Fibroblast of lung (primary cell): ENCODE results near the gene NRTN. TPM values are rescaled to one million over a fixed set of nuclear protein-coding genes. Genes with fewer than 3 reads are reported as not detected.

Experiments used
- DNase-seq, 2 donors: peaks; one replicate each; pipeline versions ENCODE4 v3.0.0 to v3.0.0-alpha.2; 2010; ENCODE audit warnings: low read depth in 2 of 2
- H2AFZ ChIP-seq: 2 replicates; pipeline ENCODE4 v1.5.1; 2012; ENCODE audit warnings: low read length, control low read depth, inconsistent platforms
- H3K27ac ChIP-seq: 2 replicates; pipeline ENCODE4 v1.5.1; 2011; ENCODE audit warnings: low read length, control low read depth; ENCODE audit not compliant: insufficient read depth
- H3K27me3 ChIP-seq: 2 replicates; pipeline ENCODE4 v1.5.1; 2011; ENCODE audit warnings: mild to moderate bottlenecking, low read length; ENCODE audit not compliant: control insufficient read depth, insufficient read depth
- H3K36me3 ChIP-seq: 2 replicates; pipeline ENCODE4 v1.5.1; 2011; ENCODE audit warnings: low read length; ENCODE audit not compliant: control insufficient read depth, insufficient read depth
- H3K4me1 ChIP-seq: 2 replicates; pipeline ENCODE4 v1.5.1; 2011; ENCODE audit warnings: low read length; ENCODE audit not compliant: control insufficient read depth, insufficient read depth; ENCODE audit errors: extremely low read depth
- H3K4me2 ChIP-seq: 2 replicates; pipeline ENCODE4 v1.5.1; 2011; ENCODE audit warnings: low read length, control low read depth; ENCODE audit not compliant: insufficient read depth; ENCODE audit errors: extremely low read depth
- H3K4me3 ChIP-seq, 4 experiments: fragments of 200-600 bp in 1 of 4; sonication (generic) in 1 of 4; replicated peaks in 1 of 4; 2 replicates each; pipeline ENCODE4 v1.5.1; 2011 to 2016; ENCODE audit warnings: low read length in 4 of 4, low read depth in 3 of 4, mild to moderate bottlenecking in 3 of 4, control low read depth in 2 of 4, inconsistent platforms in 1 of 4, mixed read lengths in 1 of 4; ENCODE audit not compliant: insufficient read depth in 1 of 4; ENCODE audit errors: control extremely low read depth in 1 of 4
- H3K79me2 ChIP-seq: 2 replicates; pipeline ENCODE4 v1.5.1; 2012; ENCODE audit warnings: mild to moderate bottlenecking, low read length, inconsistent platforms; ENCODE audit not compliant: control insufficient read depth, insufficient read depth
- H3K9ac ChIP-seq: 2 replicates; pipeline ENCODE4 v1.5.1; 2011; ENCODE audit warnings: mild to moderate bottlenecking, low read length, control low read depth; ENCODE audit not compliant: insufficient read depth
- H3K9me3 ChIP-seq: 2 replicates; pipeline ENCODE4 v1.5.1; 2012; ENCODE audit warnings: low read depth, low read length; ENCODE audit not compliant: control insufficient read depth, insufficient read depth
- H4K20me1 ChIP-seq: 2 replicates; pipeline ENCODE4 v1.5.1; 2011; ENCODE audit warnings: low read length; ENCODE audit not compliant: control insufficient read depth, insufficient read depth; ENCODE audit errors: extremely low read depth
- CTCF ChIP-seq, 2 donors: IDR thresholded peaks in 1 of 2; conservative IDR thresholded peaks in 1 of 2; 1 replicate in 1 of 2; 2 replicates in 1 of 2; pipeline ENCODE4 v1.5.1; 2011 to 2012; ENCODE audit warnings: low read length in 2 of 2, control low read depth in 1 of 2, inconsistent platforms in 1 of 2, low read depth in 1 of 2, mild to moderate bottlenecking in 1 of 2
- EZH2 ChIP-seq: IDR thresholded peaks from 2 replicates; pipeline ENCODE4 v1.5.1; 2012; ENCODE audit warnings: low read length, control low read depth, mild to moderate bottlenecking; ENCODE audit errors: missing control alignments
- polyA plus RNA-seq, 2 donors: library from polyadenylated mRNA; depleted of rRNA in 1 of 2; stranded (reverse) in 1 of 2; unstranded in 1 of 2; fragments of >200 nt; gene quantifications; 2 replicates each; pipeline ENCODE4 v1.2.1, GENCODE V29; 2011 to 2012; ENCODE audit warnings: missing spikeins in 1 of 2
- total RNA-seq: library from RNA; depleted of rRNA; stranded (reverse); fragments of >200 nt; gene quantifications from 2 replicates; pipeline ENCODE4 v1.2.1, GENCODE V29; 2014

NRTN gene
- total and polyA plus RNA-seq, 2 donors (not counting 1 experiment from before 2014, with no cell fraction given) = 0.11 to 0.50 TPM

- peak in 1 of 2 donors; percentile 31 for DNase-seq
- Histone ChIP-seq H3K27ac (no peak overlapping the region), H3K4me2 (no peak overlapping the region), H3K9ac (no peak overlapping the region), H3K79me2 (no peaks in the 10 kb centered on the region), H4K20me1 (no peaks in the 10 kb centered on the region), H3K36me3 (no peaks in the 10 kb centered on the region), H2AFZ (no peak overlapping the region), H3K4me1 (no peaks in the 10 kb centered on the region), H3K4me3 (no peak overlapping the region), H3K27me3 (peaks cover 21% of the 10 kb centered on the region), H3K9me3 (no peaks in the 10 kb centered on the region)
- peak in 1 of 2 donors; percentile 16 for TF ChIP-seq CTCF (conservative IDR thresholded peaks at IDR 0.05 in 1 of 2, IDR thresholded peaks at IDR 0.05 in 1 of 2; ENCODE audit: low read depth in 1 of 2, low read length in 2 of 2)
- TF ChIP-seq EZH2 = no peak
Observed at GRCh38 chr19:5826531-5827341, 21.9 kb downstream of the NRTN start.

GRCh38 chr19:5827342-5827890 is 22.5 kb downstream of the NRTN start:
- H2AFZ ChIP-seq = no peak overlapping the region

More at GRCh38 chr19:5827342-5827890, 22.5 kb downstream of the NRTN start:
- no peaks in the 10 kb centered on the region for H4K20me1 ChIP-seq
- no peak overlapping the region for H3K4me2 ChIP-seq
- no peak overlapping the region for H3K27ac ChIP-seq
- H3K27me3 ChIP-seq = peaks cover 19% of the 10 kb centered on the region
- TF ChIP-seq EZH2 (no peak), CTCF (conservative IDR thresholded peaks at IDR 0.05 in 1 of 2, IDR thresholded peaks at IDR 0.05 in 1 of 2; ENCODE audit: low read depth in 1 of 2, low read length in 2 of 2) (no peak)
- H3K4me3 ChIP-seq = peak overlapping the region in 3 of 4 experiments; percentile 16 to 66 (median 47)
- H3K36me3 ChIP-seq = no peaks in the 10 kb centered on the region
- no peaks in the 10 kb centered on the region for H3K79me2 ChIP-seq
- H3K9me3 ChIP-seq = no peaks in the 10 kb centered on the region
- H3K9ac ChIP-seq = no peak overlapping the region
- DNase-seq = no peak
- H3K4me1 ChIP-seq = no peaks in the 10 kb centered on the region
